PFSK-1 (cell line): ENCODE data around the gene FBXL7.

Experiments used
- FOXP2 ChIP-seq: optimal IDR thresholded peaks from 2 replicates; pipeline ENCODE3; 2011; ENCODE audit warnings: borderline replicate concordance, control low read depth, inconsistent platforms; ENCODE audit not compliant: insufficient read depth; ENCODE audit errors: extremely low read length, extremely low read depth
- POLR2AphosphoS5 ChIP-seq: IDR thresholded peaks from 2 replicates; pipeline ENCODE4 v1.6.1; 2012; ENCODE audit warnings: low read depth, mild to moderate bottlenecking, control low read depth, low read length, moderate library complexity
- REST ChIP-seq, 2 experiments: IDR thresholded peaks; 2 replicates each; pipeline versions ENCODE4 v1.6.1 to v1.8.0; 2011 to 2012; ENCODE audit warnings: low read depth in 2 of 2, low read length in 2 of 2, control low read depth in 1 of 2, inconsistent platforms in 1 of 2, mild to moderate bottlenecking in 1 of 2, moderate library complexity in 1 of 2; ENCODE audit not compliant: insufficient read depth in 1 of 2
- SIN3A ChIP-seq: IDR thresholded peaks from 2 replicates; pipeline ENCODE4 v1.6.1; 2012; ENCODE audit warnings: mild to moderate bottlenecking, low read length, moderate library complexity, borderline replicate concordance; ENCODE audit not compliant: insufficient read depth
- TAF1 ChIP-seq: IDR thresholded peaks from 2 replicates; pipeline ENCODE4 v1.6.1; 2012; ENCODE audit warnings: low read length, control low read depth, borderline replicate concordance; ENCODE audit not compliant: insufficient read depth

FBXL7 gene

GRCh38 chr5:15513431-15513830, 13.5 kb downstream of the FBXL7 start:
- TF ChIP-seq SIN3A (no peak), TAF1 (no peak), REST (IDR thresholded peaks at IDR 0.05; ENCODE audit: insufficient read depth in 1 of 2, low read depth in 2 of 2, low read length in 2 of 2) (no peak), FOXP2 (no peak), POLR2AphosphoS5 (no peak)

- TF ChIP-seq TAF1 (no peak), POLR2AphosphoS5 (no peak), REST (IDR thresholded peaks at IDR 0.05; ENCODE audit: insufficient read depth in 1 of 2, low read depth in 2 of 2, low read length in 2 of 2) (no peak), FOXP2 (no peak), SIN3A (no peak)
Observed at GRCh38 chr5:15513911-15514310, 13.9 kb downstream of the FBXL7 start.

GRCh38 chr5:15515229-15515628, 15.2 kb downstream of the FBXL7 start:
- no peak for TF ChIP-seq SIN3A
- TF ChIP-seq FOXP2, result no peak
- no peak for TF ChIP-seq REST (IDR thresholded peaks at IDR 0.05; ENCODE audit: insufficient read depth in 1 of 2, low read depth in 2 of 2, low read length in 2 of 2)
- TF ChIP-seq TAF1, result no peak
- TF ChIP-seq POLR2AphosphoS5, result no peak

- no peak for TF ChIP-seq TAF1
- TF ChIP-seq SIN3A, result no peak
- TF ChIP-seq FOXP2, result no peak
- no peak for TF ChIP-seq POLR2AphosphoS5
Observed at GRCh38 chr5:15516486-15516885, 16.5 kb downstream of the FBXL7 start.

- TF ChIP-seq POLR2AphosphoS5 (no peak), TAF1 (no peak), FOXP2 (no peak), REST (IDR thresholded peaks at IDR 0.05; ENCODE audit: insufficient read depth in 1 of 2, low read depth in 2 of 2, low read length in 2 of 2) (no peak), SIN3A (no peak)
Observed at GRCh38 chr5:15518786-15519185, 18.8 kb downstream of the FBXL7 start.
